Testis (tissue), 2 donors: ENCODE data around the gene GMDS.

Experiments used
- CTCF ChIP-seq, 3 experiments: fragments of 450-650 bp in 2 of 3; fragments of 200-600 bp in 1 of 3; sonication (generic) in 1 of 3; IDR thresholded peaks; one replicate each; pipeline ENCODE4 v1.5.1; 2016 to 2019; ENCODE audit warnings: antibody characterized with exemption in 3 of 3, mild to moderate bottlenecking in 2 of 3, moderate library complexity in 1 of 3
- POLR2A ChIP-seq: fragments of 450-650 bp; IDR thresholded peaks from one replicate; pipeline ENCODE4 v1.6.1; 2017; ENCODE audit warnings: antibody characterized with exemption, mild to moderate bottlenecking, moderate library complexity

DNA sequence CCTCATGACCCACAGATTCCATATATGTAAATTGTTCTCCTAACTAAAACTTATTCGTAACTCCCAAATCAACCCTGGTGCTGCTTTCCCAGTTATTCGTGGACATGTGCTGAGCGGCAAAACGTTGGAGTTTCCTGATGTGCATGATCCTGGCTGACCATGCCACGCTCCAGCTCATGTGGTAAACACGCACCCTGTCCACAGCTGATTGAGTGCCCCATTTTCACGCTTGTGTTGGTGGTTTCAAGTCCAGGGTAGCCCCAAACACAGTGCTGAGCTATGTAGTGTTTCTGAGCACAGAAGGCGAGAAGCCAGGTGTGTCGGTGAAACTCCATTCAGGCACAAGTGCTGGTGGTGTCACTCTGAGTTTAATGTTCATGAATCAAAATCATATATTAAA is 654.8 kb downstream of the GMDS start:
- TF ChIP-seq CTCF (IDR thresholded peaks at IDR 0.05) (no peak), POLR2A (no peak)
